NB4 (cell line): ENCODE data around the gene HIGD1A.
A peak's percentile ranks its signal among the peaks of the same experiment; 100 is the strongest.

Experiments
- DNase-seq: peaks from one replicate; pipeline ENCODE4 v3.0.0; 2010; ENCODE audit warnings: low read depth
- H3K4me3 ChIP-seq: one replicate; pipeline ENCODE4 v1.5.1; 2011; ENCODE audit warnings: mild to moderate bottlenecking, low read depth, low read length, moderate library complexity
- MYC ChIP-seq: IDR thresholded peaks from 2 replicates; pipeline ENCODE4 v1.6.1; 2011; ENCODE audit warnings: low read depth, low read length
- POLR2A ChIP-seq: IDR thresholded peaks from 2 replicates; pipeline ENCODE4 v1.6.1; 2011; ENCODE audit warnings: mild to moderate bottlenecking; ENCODE audit not compliant: insufficient read length; ENCODE audit errors: extremely low read depth
- TF ChIP-seq, protein P1 (sequence below): IDR thresholded peaks from one replicate; pipeline ENCODE4 v1.5.1; 2012; ENCODE audit warnings: low read depth, low read length
- TF ChIP-seq, protein P2 (sequence below): IDR thresholded peaks from 2 replicates; pipeline ENCODE4 v1.6.1; 2011; ENCODE audit warnings: low read depth, low read length

HIGD1A gene

DNA sequence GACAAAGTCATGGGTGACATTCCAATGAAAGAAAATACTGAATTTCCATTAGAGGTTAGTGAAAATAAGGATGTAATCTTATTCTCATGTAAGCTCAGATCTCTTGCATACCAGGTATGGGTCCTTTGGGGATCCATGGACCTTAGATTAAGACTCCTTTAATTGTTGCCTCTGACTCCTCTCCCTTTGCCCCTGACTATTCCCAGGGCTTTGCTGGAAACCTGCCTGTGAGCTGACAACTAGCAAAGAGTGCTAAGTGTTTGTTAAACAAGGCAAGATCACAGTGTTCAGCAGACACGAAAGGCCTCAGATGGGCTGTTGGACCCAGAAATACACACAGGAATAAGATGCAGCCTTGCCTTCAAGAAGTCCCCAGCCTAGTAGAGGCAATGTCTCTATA, 37.0 kb upstream of the HIGD1A start:
- no peak overlapping the region for H3K4me3 ChIP-seq
- TF ChIP-seq, protein P1, sequence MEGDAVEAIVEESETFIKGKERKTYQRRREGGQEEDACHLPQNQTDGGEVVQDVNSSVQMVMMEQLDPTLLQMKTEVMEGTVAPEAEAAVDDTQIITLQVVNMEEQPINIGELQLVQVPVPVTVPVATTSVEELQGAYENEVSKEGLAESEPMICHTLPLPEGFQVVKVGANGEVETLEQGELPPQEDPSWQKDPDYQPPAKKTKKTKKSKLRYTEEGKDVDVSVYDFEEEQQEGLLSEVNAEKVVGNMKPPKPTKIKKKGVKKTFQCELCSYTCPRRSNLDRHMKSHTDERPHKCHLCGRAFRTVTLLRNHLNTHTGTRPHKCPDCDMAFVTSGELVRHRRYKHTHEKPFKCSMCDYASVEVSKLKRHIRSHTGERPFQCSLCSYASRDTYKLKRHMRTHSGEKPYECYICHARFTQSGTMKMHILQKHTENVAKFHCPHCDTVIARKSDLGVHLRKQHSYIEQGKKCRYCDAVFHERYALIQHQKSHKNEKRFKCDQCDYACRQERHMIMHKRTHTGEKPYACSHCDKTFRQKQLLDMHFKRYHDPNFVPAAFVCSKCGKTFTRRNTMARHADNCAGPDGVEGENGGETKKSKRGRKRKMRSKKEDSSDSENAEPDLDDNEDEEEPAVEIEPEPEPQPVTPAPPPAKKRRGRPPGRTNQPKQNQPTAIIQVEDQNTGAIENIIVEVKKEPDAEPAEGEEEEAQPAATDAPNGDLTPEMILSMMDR, result no peak
- TF ChIP-seq POLR2A, result no peak
- TF ChIP-seq, protein P2, sequence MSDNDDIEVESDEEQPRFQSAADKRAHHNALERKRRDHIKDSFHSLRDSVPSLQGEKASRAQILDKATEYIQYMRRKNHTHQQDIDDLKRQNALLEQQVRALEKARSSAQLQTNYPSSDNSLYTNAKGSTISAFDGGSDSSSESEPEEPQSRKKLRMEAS, result no peak
- no peak for TF ChIP-seq MYC
- no peak for DNase-seq

DNA sequence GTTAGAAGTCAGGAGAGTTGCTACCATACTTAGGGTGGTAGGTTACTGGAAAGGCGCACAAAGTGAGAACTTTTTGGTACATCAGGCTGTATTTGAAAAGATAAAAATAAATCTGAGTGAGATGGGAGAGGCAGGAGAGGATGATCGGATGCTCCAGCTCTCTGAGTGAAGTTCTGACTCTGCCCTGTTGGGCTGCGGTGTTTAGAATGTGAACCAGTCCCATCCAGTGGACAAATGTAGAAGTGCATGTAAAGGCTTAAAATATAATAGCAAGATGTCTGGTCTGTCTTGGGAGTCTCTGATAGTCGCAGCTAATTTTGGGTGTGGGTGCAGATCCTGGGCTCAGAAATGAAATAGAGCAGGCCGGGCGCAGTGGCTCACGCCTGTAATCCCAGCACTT, 35.3 kb upstream of the HIGD1A start:
- no peak overlapping the region for H3K4me3 ChIP-seq
- DNase-seq, result peak; percentile 61
- TF ChIP-seq, protein P1, result peak; percentile 49
- TF ChIP-seq POLR2A (no peak), MYC (no peak)
- TF ChIP-seq, protein P2, result no peak

DNA sequence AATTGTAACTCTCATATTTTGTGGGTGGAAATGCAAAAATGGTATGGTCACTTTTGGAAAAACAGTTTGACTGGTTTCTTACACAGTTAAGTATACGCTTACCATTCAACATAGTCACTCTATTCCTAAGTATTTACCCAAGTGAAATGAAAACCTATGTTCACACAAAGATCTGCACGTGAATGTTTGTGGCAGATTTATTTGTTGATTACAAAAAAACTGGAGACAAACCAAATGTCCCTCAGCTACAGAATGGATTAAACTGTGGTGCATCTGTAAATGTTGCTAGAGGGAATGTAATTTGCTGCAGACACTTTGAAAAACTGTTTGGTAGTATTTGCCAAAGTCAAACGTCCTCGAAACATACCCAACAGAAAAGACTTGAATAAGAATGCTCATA, 34.3 kb upstream of the HIGD1A start:
- TF ChIP-seq, protein P1, result no peak
- TF ChIP-seq, protein P2, result no peak
- TF ChIP-seq MYC (no peak), POLR2A (no peak)
- DNase-seq, result no peak
- H3K4me3 ChIP-seq, result no peak overlapping the region

DNA sequence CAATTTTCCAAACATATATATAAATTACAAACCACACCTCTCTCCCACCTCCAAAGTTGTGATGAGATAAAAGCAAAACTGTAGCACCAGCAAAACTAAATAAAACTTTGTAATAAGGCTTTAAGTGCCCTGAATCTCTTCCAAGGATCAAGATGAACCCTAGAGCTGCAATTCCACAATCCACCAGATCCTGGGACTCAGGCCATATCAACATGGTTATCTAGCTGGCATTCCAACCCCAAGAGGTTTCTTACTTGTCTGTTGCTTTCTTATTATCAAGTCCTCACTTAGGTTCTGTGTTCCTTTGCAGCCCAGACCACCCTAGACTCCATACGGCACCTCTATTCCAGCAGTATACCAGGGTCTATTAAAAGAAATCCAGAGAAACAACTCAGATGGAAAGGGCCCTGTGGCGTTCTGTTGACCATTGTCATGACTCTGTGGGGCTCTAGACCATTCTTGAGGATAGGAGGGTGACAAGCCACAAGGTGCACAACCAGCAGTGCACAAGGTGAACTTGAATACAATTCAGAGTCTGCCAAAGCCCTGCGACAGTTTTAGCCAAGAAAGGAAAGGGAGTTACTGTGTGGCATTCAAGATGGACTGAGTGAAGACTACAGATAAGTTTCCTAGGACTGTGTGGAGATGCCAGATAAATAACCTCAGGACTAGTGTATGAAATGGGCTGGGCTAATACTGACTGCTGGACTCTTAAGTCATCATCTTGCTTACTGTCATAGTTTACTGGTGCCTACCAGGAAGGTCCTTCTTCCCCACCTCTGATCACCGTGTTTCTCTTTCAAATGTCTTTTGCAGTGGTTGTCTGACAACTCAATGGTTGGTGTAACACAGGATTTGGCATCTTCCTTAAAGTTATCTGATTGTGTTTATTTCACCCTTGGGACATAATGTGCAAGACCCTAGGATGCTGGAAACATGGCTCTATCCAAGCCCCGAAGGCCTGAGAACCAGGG, 32.1 kb upstream of the HIGD1A start:
- DNase-seq, result no peak
- no peak overlapping the region for H3K4me3 ChIP-seq
- TF ChIP-seq, protein P1, result no peak
- TF ChIP-seq, protein P2, result no peak
- TF ChIP-seq POLR2A, result no peak

DNA sequence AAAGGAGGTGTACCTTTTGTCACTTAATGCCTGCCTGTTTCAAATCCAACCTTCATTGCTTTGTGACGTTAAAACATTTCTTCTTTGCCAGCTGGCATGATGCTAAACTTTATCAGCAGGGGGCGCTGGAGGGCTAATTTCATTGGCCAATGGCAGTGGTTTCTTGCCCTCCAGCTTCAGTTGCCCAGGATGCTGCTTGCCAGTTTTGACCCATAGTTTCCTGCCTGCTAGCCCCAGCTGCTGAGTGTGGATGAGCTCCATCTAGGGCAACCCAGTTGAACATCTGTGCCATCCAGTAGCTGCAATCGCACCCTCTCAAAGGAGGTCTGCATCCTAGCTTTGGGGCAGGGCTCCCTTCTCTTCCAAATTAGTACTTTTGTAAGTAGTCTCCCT, 27.0 kb upstream of the HIGD1A start:
- no peak overlapping the region for H3K4me3 ChIP-seq
- TF ChIP-seq MYC, result no peak
- TF ChIP-seq, protein P1, result peak; percentile 75
- DNase-seq, result peak; percentile 72
